HG02970 (cell line): Measurements from ENCODE around the gene FBXL17.
"Not testable (repeated sequence)": the region's sequence is repeated elsewhere in the genome, so short reads cannot be mapped to it uniquely, and the experiment has no call there.

Experiments
- ATAC-seq: cut with Tn5 transposase; IDR thresholded peaks from one replicate; pipeline ENCODE4 v1.9.1; 2021; ENCODE audit warnings: mild to moderate bottlenecking, moderate library complexity, moderate number of reproducible peaks; ENCODE audit not compliant: unreplicated experiment, low FRiP score

The FBXL17 gene

GRCh38 chr5:108315829-108316228, 66.1 kb downstream of the FBXL17 start:
- no peak for ATAC-seq

- ATAC-seq = no peak
Observed at GRCh38 chr5:108312258-108312657, 69.6 kb downstream of the FBXL17 start.

- ATAC-seq = no peak
Observed at GRCh38 chr5:108311682-108312081, 70.2 kb downstream of the FBXL17 start.

GRCh38 chr5:108303611-108304010, 78.3 kb downstream of the FBXL17 start:
- no peak for ATAC-seq

- ATAC-seq = no peak
Observed at GRCh38 chr5:108303086-108303485, 78.8 kb downstream of the FBXL17 start.

GRCh38 chr5:108297042-108297601, 84.8 kb downstream of the FBXL17 start:
- ATAC-seq = no peak

- ATAC-seq = no peak
Observed at GRCh38 chr5:108295578-108296368, 86.1 kb downstream of the FBXL17 start.

- ATAC-seq = no peak
Observed at GRCh38 chr5:108280960-108281569, 100.8 kb downstream of the FBXL17 start.

- no peak for ATAC-seq
Observed at GRCh38 chr5:108280248-108280647, 101.7 kb downstream of the FBXL17 start.

GRCh38 chr5:108278285-108279240, 103.3 kb downstream of the FBXL17 start:
- no peak for ATAC-seq

GRCh38 chr5:108276187-108277050, 105.5 kb downstream of the FBXL17 start:
- no peak for ATAC-seq

GRCh38 chr5:108274080-108274479, 107.8 kb downstream of the FBXL17 start:
- not testable (repeated sequence) for ATAC-seq

- no peak for ATAC-seq
Observed at GRCh38 chr5:108271127-108271526, 110.8 kb downstream of the FBXL17 start.

- ATAC-seq = no peak
Observed at GRCh38 chr5:108266242-108266641, 115.7 kb downstream of the FBXL17 start.

- ATAC-seq = no peak
Observed at GRCh38 chr5:108264533-108264932, 117.4 kb downstream of the FBXL17 start.

GRCh38 chr5:108263338-108263737, 118.6 kb downstream of the FBXL17 start:
- no peak for ATAC-seq

GRCh38 chr5:108260858-108261170, 121.1 kb downstream of the FBXL17 start:
- no peak for ATAC-seq

GRCh38 chr5:108260117-108260857, 121.6 kb downstream of the FBXL17 start:
- ATAC-seq = peak; percentile 98

- no peak for ATAC-seq
Observed at GRCh38 chr5:108259306-108259705, 122.6 kb downstream of the FBXL17 start.
